Right lobe of liver (tissue), 4 donors: Measurements from ENCODE around the gene PLD5.

Experiments
- POLR2A ChIP-seq: fragments of 450-650 bp; IDR thresholded peaks from one replicate; pipeline ENCODE4 v1.6.1; 2017; ENCODE audit warnings: antibody characterized with exemption, mild to moderate bottlenecking
- TF ChIP-seq, protein P1 (sequence below), 4 donors: fragments of 200-600 bp in 3 of 4; fragments of 450-650 bp in 1 of 4; IDR thresholded peaks; one replicate each; pipeline versions ENCODE4 v1.5.1 to v1.8.0; 2016 to 2022; ENCODE audit warnings: antibody characterized with exemption in 4 of 4, mild to moderate bottlenecking in 2 of 4
- donor health status: DM: no; HTN: no; CAD: no.
- donor health status: DM: no; HTN: no; CAD: no.
- donor health status: DM: no; HTN: yes; CAD: no.

GRCh38 chr1:242187816-242188215 lies 336.7 kb downstream of the PLD5 start:
- TF ChIP-seq, protein P1, sequence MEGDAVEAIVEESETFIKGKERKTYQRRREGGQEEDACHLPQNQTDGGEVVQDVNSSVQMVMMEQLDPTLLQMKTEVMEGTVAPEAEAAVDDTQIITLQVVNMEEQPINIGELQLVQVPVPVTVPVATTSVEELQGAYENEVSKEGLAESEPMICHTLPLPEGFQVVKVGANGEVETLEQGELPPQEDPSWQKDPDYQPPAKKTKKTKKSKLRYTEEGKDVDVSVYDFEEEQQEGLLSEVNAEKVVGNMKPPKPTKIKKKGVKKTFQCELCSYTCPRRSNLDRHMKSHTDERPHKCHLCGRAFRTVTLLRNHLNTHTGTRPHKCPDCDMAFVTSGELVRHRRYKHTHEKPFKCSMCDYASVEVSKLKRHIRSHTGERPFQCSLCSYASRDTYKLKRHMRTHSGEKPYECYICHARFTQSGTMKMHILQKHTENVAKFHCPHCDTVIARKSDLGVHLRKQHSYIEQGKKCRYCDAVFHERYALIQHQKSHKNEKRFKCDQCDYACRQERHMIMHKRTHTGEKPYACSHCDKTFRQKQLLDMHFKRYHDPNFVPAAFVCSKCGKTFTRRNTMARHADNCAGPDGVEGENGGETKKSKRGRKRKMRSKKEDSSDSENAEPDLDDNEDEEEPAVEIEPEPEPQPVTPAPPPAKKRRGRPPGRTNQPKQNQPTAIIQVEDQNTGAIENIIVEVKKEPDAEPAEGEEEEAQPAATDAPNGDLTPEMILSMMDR (IDR thresholded peaks at IDR 0.05): no peak
- no peak for TF ChIP-seq POLR2A
